ENCODE results near the gene TNPO2. TPM values are rescaled to one million over a fixed set of nuclear protein-coding genes. Genes with fewer than 3 reads are reported as not detected.

TNPO2 gene
- polyA plus RNA-seq (2012; ENCODE audit: insufficient read depth, insufficient read length, low read depth) = 300 TPM

DNA sequence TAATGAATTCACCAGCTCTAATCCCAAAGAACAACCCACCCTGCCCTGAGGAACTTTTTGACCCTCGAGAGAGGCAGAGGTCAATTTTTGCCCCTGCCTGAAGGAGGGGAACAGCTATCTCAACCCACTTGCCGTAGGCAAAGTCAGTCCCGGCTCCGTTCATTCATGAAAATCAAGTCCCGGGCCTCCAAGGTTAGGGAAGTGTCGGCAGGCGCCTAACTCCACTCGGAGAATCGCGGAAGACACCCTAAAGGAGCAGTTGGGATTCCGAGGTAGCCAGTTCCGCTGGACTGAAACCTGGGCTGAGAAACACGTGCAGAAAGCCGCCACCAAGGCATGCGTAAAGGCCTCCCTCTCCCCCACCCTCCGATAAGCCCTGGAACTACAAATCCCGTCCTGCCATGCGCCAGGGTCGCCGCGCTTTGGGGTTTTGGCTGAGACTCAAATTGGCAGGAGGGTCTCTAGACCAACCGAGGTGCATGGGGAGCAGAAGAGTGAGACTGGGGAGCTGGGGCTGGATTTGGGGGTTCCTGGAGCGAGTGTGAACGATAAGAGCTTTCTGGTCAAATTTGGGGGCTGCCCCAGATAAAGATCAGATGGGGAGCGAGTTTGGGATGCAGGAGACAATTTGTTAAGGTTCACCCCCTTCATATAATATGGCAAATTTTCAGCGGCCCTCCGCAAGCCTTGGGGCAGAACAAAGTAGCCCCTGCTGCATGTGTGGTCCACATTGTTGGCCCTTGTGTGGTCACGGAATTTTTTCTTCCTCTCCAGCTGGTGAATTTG lies at the start of gene TNPO2:
Gene TNPO2 (minus strand): TSS at position 292 of the 786 bp plus-strand sequence. CDS start 2,955 bp downstream, outside the sequence.
- peak; percentile 87 for DNase-seq
- H3K4me3 ChIP-seq (ENCODE audit: low read depth, low read length) = peak within 1 kb of the TSS; percentile 93
- H3K9me3 ChIP-seq = no peaks in the 10 kb centered on the region
- H3K36me3 ChIP-seq = peaks cover 31% of the 10 kb centered on the region
- no peaks in the 10 kb centered on the region; the same call in 1 of the 2 replicates for H3K4me1 ChIP-seq
- H3K27me3 ChIP-seq = no peaks in the 10 kb centered on the region
- TF ChIP-seq, protein P1, sequence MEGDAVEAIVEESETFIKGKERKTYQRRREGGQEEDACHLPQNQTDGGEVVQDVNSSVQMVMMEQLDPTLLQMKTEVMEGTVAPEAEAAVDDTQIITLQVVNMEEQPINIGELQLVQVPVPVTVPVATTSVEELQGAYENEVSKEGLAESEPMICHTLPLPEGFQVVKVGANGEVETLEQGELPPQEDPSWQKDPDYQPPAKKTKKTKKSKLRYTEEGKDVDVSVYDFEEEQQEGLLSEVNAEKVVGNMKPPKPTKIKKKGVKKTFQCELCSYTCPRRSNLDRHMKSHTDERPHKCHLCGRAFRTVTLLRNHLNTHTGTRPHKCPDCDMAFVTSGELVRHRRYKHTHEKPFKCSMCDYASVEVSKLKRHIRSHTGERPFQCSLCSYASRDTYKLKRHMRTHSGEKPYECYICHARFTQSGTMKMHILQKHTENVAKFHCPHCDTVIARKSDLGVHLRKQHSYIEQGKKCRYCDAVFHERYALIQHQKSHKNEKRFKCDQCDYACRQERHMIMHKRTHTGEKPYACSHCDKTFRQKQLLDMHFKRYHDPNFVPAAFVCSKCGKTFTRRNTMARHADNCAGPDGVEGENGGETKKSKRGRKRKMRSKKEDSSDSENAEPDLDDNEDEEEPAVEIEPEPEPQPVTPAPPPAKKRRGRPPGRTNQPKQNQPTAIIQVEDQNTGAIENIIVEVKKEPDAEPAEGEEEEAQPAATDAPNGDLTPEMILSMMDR (IDR thresholded peaks at IDR 0.05; ENCODE audit: low read depth, low read length) = no peak

DNA sequence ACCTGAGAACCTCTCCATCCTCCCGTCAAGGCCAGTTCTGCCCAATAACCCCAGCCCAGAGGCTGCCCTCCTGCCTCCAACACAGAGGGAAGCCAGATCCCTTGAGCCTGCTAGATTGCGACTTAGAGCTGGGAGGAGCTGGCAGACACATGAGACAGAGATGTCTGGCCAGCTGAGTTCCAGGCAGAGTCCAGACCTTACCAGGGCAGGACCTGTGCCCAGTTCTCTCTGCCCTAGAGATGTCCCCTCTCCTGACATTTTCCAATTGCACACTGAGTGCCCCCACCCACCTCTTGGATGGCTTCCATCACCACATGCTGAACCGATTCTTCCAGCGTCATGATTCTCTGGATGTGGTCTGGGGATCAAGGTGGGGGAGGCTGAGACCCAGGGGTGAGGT lies 48.6 kb upstream of the TNPO2 start:
- H3K9me3 ChIP-seq = no peaks in the 10 kb centered on the region
- no peak overlapping the region for H3K4me3 ChIP-seq (ENCODE audit: low read depth, low read length)
- no peaks in the 10 kb centered on the region; the same call in 1 of the 2 replicates for H3K4me1 ChIP-seq
- DNase-seq = no peak
- no peaks in the 10 kb centered on the region for H3K36me3 ChIP-seq
- TF ChIP-seq, protein P1 (IDR thresholded peaks at IDR 0.05; ENCODE audit: low read depth, low read length) = no peak
- no peaks in the 10 kb centered on the region for H3K27me3 ChIP-seq

DNA sequence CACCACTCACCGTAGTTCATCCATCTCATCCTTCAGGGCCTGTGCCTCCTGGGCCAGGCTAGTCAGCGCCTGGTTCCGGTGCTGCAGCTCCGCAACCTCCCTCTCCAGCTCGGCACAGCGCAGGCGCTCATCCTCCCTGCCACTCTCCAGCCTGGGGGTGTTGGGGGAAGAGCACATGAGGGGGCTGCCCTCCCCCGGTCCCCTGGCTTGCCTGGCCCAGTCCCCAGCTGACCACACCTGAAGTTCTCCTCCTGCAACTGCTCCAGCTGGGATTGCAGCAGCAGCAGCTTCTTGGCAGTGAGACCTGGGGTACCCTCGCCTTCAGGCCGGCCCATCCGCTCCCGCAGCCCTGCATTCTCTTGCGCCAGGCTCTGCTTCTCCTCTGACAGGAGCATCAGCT lies 47.2 kb upstream of the TNPO2 start:
- TF ChIP-seq, protein P1 (IDR thresholded peaks at IDR 0.05; ENCODE audit: low read depth, low read length) = no peak
- Histone ChIP-seq H3K9me3 (no peaks in the 10 kb centered on the region), H3K36me3 (no peaks in the 10 kb centered on the region), H3K4me3 (ENCODE audit: low read depth, low read length) (no peak overlapping the region), H3K27me3 (no peaks in the 10 kb centered on the region), H3K4me1 (no peaks in the 10 kb centered on the region; the same call in 1 of the 2 replicates)
- DNase-seq = no peak

DNA sequence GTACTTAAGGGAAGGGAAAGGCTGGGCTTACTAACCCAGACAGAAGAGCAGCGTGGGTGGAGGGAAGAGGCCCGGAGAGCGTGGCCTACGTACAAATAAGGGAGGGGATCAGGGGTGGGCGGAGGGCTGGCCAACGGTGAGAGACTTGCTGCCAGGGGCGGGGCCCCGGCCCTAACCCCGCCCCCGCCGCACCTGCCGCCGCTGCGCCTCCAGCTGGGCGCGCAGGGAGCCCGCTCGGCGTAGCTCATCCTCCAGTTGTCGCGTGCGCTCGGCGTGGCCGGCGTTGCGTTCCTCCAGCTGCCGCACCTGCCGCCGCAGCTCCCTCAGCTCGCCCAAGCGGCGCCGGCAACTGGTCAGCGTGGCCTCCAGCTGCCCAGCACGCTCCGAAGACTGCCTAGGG lies 46.0 kb upstream of the TNPO2 start:
- Histone ChIP-seq H3K9me3 (no peaks in the 10 kb centered on the region), H3K4me1 (no peaks in the 10 kb centered on the region; the same call in 1 of the 2 replicates), H3K27me3 (no peaks in the 10 kb centered on the region), H3K4me3 (ENCODE audit: low read depth, low read length) (no peak overlapping the region), H3K36me3 (no peaks in the 10 kb centered on the region)
- DNase-seq = peak; percentile 78
- TF ChIP-seq, protein P1 (IDR thresholded peaks at IDR 0.05; ENCODE audit: low read depth, low read length) = no peak

DNA sequence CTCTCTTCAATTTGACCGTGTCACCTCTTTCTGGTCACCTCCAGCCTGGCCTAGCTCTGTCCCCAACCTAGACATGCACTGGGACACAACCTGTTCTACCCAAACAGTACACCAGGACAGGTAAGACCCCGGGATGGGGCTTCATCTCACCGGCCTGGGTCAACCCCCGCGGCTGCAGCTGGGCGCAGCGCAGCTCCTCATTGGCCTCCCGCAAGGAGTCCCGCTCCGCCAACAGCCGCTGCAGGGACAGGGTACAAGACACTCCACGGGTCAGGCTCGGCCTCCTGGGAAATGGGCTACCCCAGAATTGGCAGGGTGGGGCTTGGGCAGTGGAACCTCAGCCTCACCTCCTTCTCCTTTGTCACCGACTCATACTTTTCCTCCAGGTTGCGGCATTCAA lies 43.9 kb upstream of the TNPO2 start:
- no peak overlapping the region for H3K4me3 ChIP-seq (ENCODE audit: low read depth, low read length)
- no peaks in the 10 kb centered on the region for H3K9me3 ChIP-seq
- H3K27me3 ChIP-seq = no peaks in the 10 kb centered on the region
- no peaks in the 10 kb centered on the region; the same call in 1 of the 2 replicates for H3K4me1 ChIP-seq
- no peaks in the 10 kb centered on the region; the same call in 1 of the 2 replicates for H3K36me3 ChIP-seq
- TF ChIP-seq, protein P1 (IDR thresholded peaks at IDR 0.05; ENCODE audit: low read depth, low read length) = no peak
- no peak for DNase-seq

DNA sequence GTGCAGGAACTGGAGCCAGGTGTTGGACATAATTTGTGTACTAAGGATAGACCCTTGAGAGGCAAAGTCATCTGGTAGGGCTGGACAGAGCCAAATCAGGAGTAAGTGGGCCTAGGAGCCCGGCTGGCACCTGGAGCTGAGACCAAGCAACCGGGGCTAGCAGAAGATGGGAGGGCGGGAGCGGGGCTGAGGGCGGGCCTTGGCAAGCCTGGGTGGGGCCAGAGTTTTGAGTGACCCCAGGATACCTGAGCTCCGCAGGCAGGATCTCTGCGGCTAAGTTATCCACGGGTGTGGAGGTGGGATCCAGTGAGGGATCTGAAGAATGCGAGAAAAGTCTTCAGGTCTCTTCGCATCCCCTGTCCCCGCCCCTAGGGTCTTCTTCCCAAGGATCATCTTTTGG lies 43.4 kb upstream of the TNPO2 start:
- DNase-seq = no peak
- H3K9me3 ChIP-seq = no peaks in the 10 kb centered on the region
- no peaks in the 10 kb centered on the region; the same call in 1 of the 2 replicates for H3K36me3 ChIP-seq
- TF ChIP-seq, protein P1 (IDR thresholded peaks at IDR 0.05; ENCODE audit: low read depth, low read length) = no peak
- H3K4me1 ChIP-seq = no peaks in the 10 kb centered on the region; the same call in 1 of the 2 replicates
- H3K27me3 ChIP-seq = no peaks in the 10 kb centered on the region
- H3K4me3 ChIP-seq (ENCODE audit: low read depth, low read length) = no peak overlapping the region
